HG02938 (cell line): ENCODE results near the gene RAMP1.

Source experiments
- ATAC-seq: cut with Tn5 transposase; IDR thresholded peaks from one replicate; pipeline ENCODE4 v1.9.1; 2021; ENCODE audit warnings: mild to moderate bottlenecking, moderate library complexity; ENCODE audit not compliant: unreplicated experiment

Gene RAMP1

GRCh38 chr2:237894396-237894979 is 35.1 kb downstream of the RAMP1 start:
- ATAC-seq = no peak

- no peak for ATAC-seq
These were observed 35.6 kb downstream of the RAMP1 start for GRCh38 chr2:237894986-237895543.

- ATAC-seq = no peak
These were observed 36.4 kb downstream of the RAMP1 start for GRCh38 chr2:237895544-237896506.

GRCh38 chr2:237896507-237896892 is 37.1 kb downstream of the RAMP1 start:
- ATAC-seq = no peak

- no peak for ATAC-seq
These were observed 37.5 kb downstream of the RAMP1 start for GRCh38 chr2:237896956-237897355.

GRCh38 chr2:237898057-237898414 is 38.6 kb downstream of the RAMP1 start:
- no peak for ATAC-seq

- no peak for ATAC-seq
These were observed 41.7 kb downstream of the RAMP1 start for GRCh38 chr2:237900891-237901831.

GRCh38 chr2:237901932-237902850 is 42.8 kb downstream of the RAMP1 start:
- no peak for ATAC-seq

- no peak for ATAC-seq
These were observed 45.6 kb downstream of the RAMP1 start for GRCh38 chr2:237904831-237905599.

GRCh38 chr2:237907144-237907543 is 47.7 kb downstream of the RAMP1 start:
- ATAC-seq = no peak

- ATAC-seq = no peak
These were observed 49.8 kb downstream of the RAMP1 start for GRCh38 chr2:237909075-237909695.

- no peak for ATAC-seq
These were observed 50.5 kb downstream of the RAMP1 start for GRCh38 chr2:237909801-237910475.

GRCh38 chr2:237910576-237911362 is 51.3 kb downstream of the RAMP1 start:
- ATAC-seq = no peak

- ATAC-seq = no peak
These were observed 52.1 kb downstream of the RAMP1 start for GRCh38 chr2:237911363-237912017.

GRCh38 chr2:237912271-237913192 is 53.1 kb downstream of the RAMP1 start:
- ATAC-seq = no peak
